Measurements from ENCODE around the gene WDR82.

Gene WDR82

GRCh38 chr3:52319921-52320595 lies 41.6 kb upstream of the WDR82 start:
- Histone ChIP-seq H3K27ac (ENCODE audit: low read length, poor library complexity, severe bottlenecking) (no peak overlapping the region), H3K4me2 (ENCODE audit: low read length, poor library complexity, severe bottlenecking) (no peak overlapping the region), H3K4ac (ENCODE audit: low read depth in 1 of 2, low read length in 2 of 2) (no peak overlapping the region), H4K8ac (ENCODE audit: low read length) (no peak overlapping the region), H3K79me1 (replicated peaks; ENCODE audit: low read length, poor library complexity, severe bottlenecking) (no peaks in the 10 kb centered on the region), H2BK120ac (ENCODE audit: low read depth, low read length) (no peak overlapping the region), H2BK15ac (ENCODE audit: low read depth, poor library complexity, severe bottlenecking) (no peak overlapping the region), H4K91ac (ENCODE audit: low read length) (no peak overlapping the region), H3K14ac (ENCODE audit: low read length in 2 of 2) (no peak overlapping the region), H3K27me3 (ENCODE audit: control insufficient read depth in 1 of 2, insufficient read depth in 1 of 2, low read length in 2 of 2) (peaks cover 0 to 15% of the 10 kb centered on the region in 2 experiments), H3K9ac (ENCODE audit: low read length) (no peak overlapping the region), H2AFZ (ENCODE audit: low read depth, low read length) (no peak overlapping the region), H3K18ac (ENCODE audit: low read depth in 1 of 2, low read length in 2 of 2) (no peak overlapping the region), H3K4me3 (ENCODE audit: insufficient read depth in 1 of 2, low read depth in 1 of 2, low read length in 2 of 2) (no peak overlapping the region), H2BK5ac (ENCODE audit: low read depth, low read length, poor library complexity, severe bottlenecking) (no peak overlapping the region), H3K36me3 (ENCODE audit: control insufficient read depth in 1 of 2, insufficient read depth in 2 of 2, low read depth in 1 of 2, low read length in 2 of 2) (peaks cover 0 to 2% of the 10 kb centered on the region in 2 experiments), H3K23ac (ENCODE audit: low read length in 2 of 2) (no peak overlapping the region), H2AK5ac (ENCODE audit: low read length, severe bottlenecking) (no peak overlapping the region), H2BK12ac (ENCODE audit: low read length in 2 of 2) (no peak overlapping the region), H3K9me3 (ENCODE audit: control insufficient read depth, low read length) (no peaks in the 10 kb centered on the region), H3K4me1 (ENCODE audit: control insufficient read depth, insufficient read depth, low read depth, low read length) (peaks cover 20% of the 10 kb centered on the region)
- 81% methylated on average over 10 of the region's 10 CpGs for WGBS
- DNase-seq: no peak

GRCh38 chr3:52318186-52318816 lies 39.9 kb upstream of the WDR82 start:
- Histone ChIP-seq H3K18ac (ENCODE audit: low read depth in 1 of 2, low read length in 2 of 2) (no peak overlapping the region), H3K36me3 (ENCODE audit: control insufficient read depth in 1 of 2, insufficient read depth in 2 of 2, low read depth in 1 of 2, low read length in 2 of 2) (peaks cover 0 to 2% of the 10 kb centered on the region in 2 experiments), H3K14ac (ENCODE audit: low read length in 2 of 2) (peak overlapping the region in 1 of 2 experiments; percentile 45), H3K4ac (ENCODE audit: low read depth in 1 of 2, low read length in 2 of 2) (no peak overlapping the region), H3K23ac (ENCODE audit: low read length in 2 of 2) (no peak overlapping the region), H3K4me2 (ENCODE audit: low read length, poor library complexity, severe bottlenecking) (no peak overlapping the region), H3K27me3 (ENCODE audit: control insufficient read depth in 1 of 2, insufficient read depth in 1 of 2, low read length in 2 of 2) (peaks cover 0 to 15% of the 10 kb centered on the region in 2 experiments), H3K79me1 (replicated peaks; ENCODE audit: low read length, poor library complexity, severe bottlenecking) (no peaks in the 10 kb centered on the region), H3K27ac (ENCODE audit: low read length, poor library complexity, severe bottlenecking) (no peak overlapping the region), H2AK5ac (ENCODE audit: low read length, severe bottlenecking) (no peak overlapping the region), H2BK15ac (ENCODE audit: low read depth, poor library complexity, severe bottlenecking) (no peak overlapping the region), H3K9me3 (ENCODE audit: control insufficient read depth, low read length) (no peaks in the 10 kb centered on the region), H2AFZ (ENCODE audit: low read depth, low read length) (no peak overlapping the region), H2BK120ac (ENCODE audit: low read depth, low read length) (no peak overlapping the region), H4K8ac (ENCODE audit: low read length) (no peak overlapping the region), H2BK12ac (ENCODE audit: low read length in 2 of 2) (no peak overlapping the region), H3K4me3 (ENCODE audit: insufficient read depth in 1 of 2, low read depth in 1 of 2, low read length in 2 of 2) (no peak overlapping the region), H4K91ac (ENCODE audit: low read length) (no peak overlapping the region), H2BK5ac (ENCODE audit: low read depth, low read length, poor library complexity, severe bottlenecking) (no peak overlapping the region), H3K4me1 (ENCODE audit: control insufficient read depth, insufficient read depth, low read depth, low read length) (peaks cover 22% of the 10 kb centered on the region), H3K9ac (ENCODE audit: low read length) (no peak overlapping the region)
- no peak for DNase-seq
- WGBS: 73% methylated on average over 14 of the region's 14 CpGs

GRCh38 chr3:52317208-52318000 lies 39.0 kb upstream of the WDR82 start:
- H3K18ac ChIP-seq (ENCODE audit: low read depth in 1 of 2, low read length in 2 of 2): peak overlapping the region in 1 of 2 experiments; percentile 18

More at GRCh38 chr3:52317208-52318000, 39.0 kb upstream of the WDR82 start:
- peak overlapping the region; percentile 27 for H4K8ac ChIP-seq (ENCODE audit: low read length)
- peaks cover 21% of the 10 kb centered on the region for H3K4me1 ChIP-seq (ENCODE audit: control insufficient read depth, insufficient read depth, low read depth, low read length)
- no peak overlapping the region for H2AFZ ChIP-seq (ENCODE audit: low read depth, low read length)
- peak overlapping the region in 1 of 2 experiments; percentile 43 for H2BK12ac ChIP-seq (ENCODE audit: low read length in 2 of 2)
- no peak overlapping the region for H2BK120ac ChIP-seq (ENCODE audit: low read depth, low read length)
- no peak overlapping the region for H3K27ac ChIP-seq (ENCODE audit: low read length, poor library complexity, severe bottlenecking)
- H3K23ac ChIP-seq (ENCODE audit: low read length in 2 of 2): no peak overlapping the region
- no peak overlapping the region for H3K4ac ChIP-seq (ENCODE audit: low read depth in 1 of 2, low read length in 2 of 2)
- H3K4me2 ChIP-seq (ENCODE audit: low read length, poor library complexity, severe bottlenecking): peak overlapping the region; percentile 88
- no peak overlapping the region for H2BK15ac ChIP-seq (ENCODE audit: low read depth, poor library complexity, severe bottlenecking)
- peaks cover 0 to 15% of the 10 kb centered on the region in 2 experiments for H3K27me3 ChIP-seq (ENCODE audit: control insufficient read depth in 1 of 2, insufficient read depth in 1 of 2, low read length in 2 of 2)
- peaks cover 0 to 2% of the 10 kb centered on the region in 2 experiments for H3K36me3 ChIP-seq (ENCODE audit: control insufficient read depth in 1 of 2, insufficient read depth in 2 of 2, low read depth in 1 of 2, low read length in 2 of 2)
- no peaks in the 10 kb centered on the region for H3K79me1 ChIP-seq (replicated peaks; ENCODE audit: low read length, poor library complexity, severe bottlenecking)
- no peak overlapping the region for H3K14ac ChIP-seq (ENCODE audit: low read length in 2 of 2)
- H2BK5ac ChIP-seq (ENCODE audit: low read depth, low read length, poor library complexity, severe bottlenecking): no peak overlapping the region
- 13% methylated on average over 42 of the region's 45 CpGs for whole genome bisulfite sequencing
- no peak overlapping the region for H4K91ac ChIP-seq (ENCODE audit: low read length)
- no peak overlapping the region for H2AK5ac ChIP-seq (ENCODE audit: low read length, severe bottlenecking)
- no peaks in the 10 kb centered on the region for H3K9me3 ChIP-seq (ENCODE audit: control insufficient read depth, low read length)
- peak overlapping the region; percentile 48 to 74 for H3K4me3 ChIP-seq (ENCODE audit: insufficient read depth in 1 of 2, low read depth in 1 of 2, low read length in 2 of 2)
- peak overlapping the region; percentile 69 for H3K9ac ChIP-seq (ENCODE audit: low read length)
- peak; percentile 55 for DNase-seq

Measured in mesenchymal stem cell (in vitro differentiated cells and primary cell).